PC-9 (cell line): ENCODE data around the gene TEX55. TPM values are rescaled to one million over a fixed set of nuclear protein-coding genes. Genes with fewer than 3 reads are reported as not detected.

Experiments used
- BruUV-seq: library from RNA; stranded (reverse); fragments of 400-500 nt; replicated peaks from 2 replicates; lab custom pipeline; 2021; lab: Mats Ljungman, UMichigan
- CTCF ChIA-PET: fragments of 300-600 bp; sonication (Branson Sonifier 250); formaldehyde crosslinking; loops from one replicate; lab custom pipeline; 2022; ENCODE audit warnings: antibody characterized with exemption; lab: Charles Lee
- POLR2A ChIA-PET: fragments of 300-600 bp; sonication (Branson Sonifier 250); formaldehyde crosslinking; loops from one replicate; lab custom pipeline; 2022; ENCODE audit warnings: antibody characterized with exemption; ENCODE audit not compliant: unreplicated experiment; lab: Charles Lee
- DNase-seq, 2 experiments: peaks; one replicate each; pipeline versions ENCODE4 v3.0.0 to v3.0.0-alpha.2; 2015 to 2022; ENCODE audit warnings: mixed read lengths in 1 of 2
- H2AFZ ChIP-seq: fragments of 200-600 bp; sonication (generic); 2 replicates; pipeline ENCODE4 v1.8.1; 2017; ENCODE audit warnings: antibody characterized with exemption
- H3F3A ChIP-seq: fragments of 200-600 bp; sonication (generic); 2 replicates; pipeline ENCODE4 v1.8.1; 2017; ENCODE audit warnings: antibody characterized with exemption, mild to moderate bottlenecking, low read depth; ENCODE audit not compliant: insufficient read depth
- H3K27ac ChIP-seq: fragments of 200-600 bp; sonication (generic); 2 replicates; pipeline ENCODE4 v1.6.1; 2016; ENCODE audit warnings: mixed run types
- H3K27me3 ChIP-seq: fragments of 200-600 bp; sonication (generic); 2 replicates; pipeline ENCODE4 v1.6.1; 2016; ENCODE audit warnings: low read depth, mixed run types; ENCODE audit not compliant: insufficient read depth
- H3K36me3 ChIP-seq: fragments of 200-600 bp; sonication (generic); 2 replicates; pipeline ENCODE4 v1.6.1; 2016; ENCODE audit warnings: low read depth, mixed run types
- H3K4me1 ChIP-seq: fragments of 200-600 bp; sonication (generic); replicated peaks from 2 replicates; pipeline ENCODE4 v1.6.1; 2016; ENCODE audit warnings: mixed run types; ENCODE audit not compliant: insufficient read depth
- H3K4me2 ChIP-seq: fragments of 200-600 bp; sonication (generic); 2 replicates; pipeline ENCODE4 v1.6.1; 2017; ENCODE audit warnings: mixed run types
- H3K4me3 ChIP-seq: fragments of 200-600 bp; sonication (generic); 2 replicates; pipeline ENCODE4 v1.6.1; 2016; ENCODE audit warnings: mixed run types
- H3K79me2 ChIP-seq: fragments of 200-600 bp; sonication (generic); 2 replicates; pipeline ENCODE4 v1.6.1; 2017; ENCODE audit warnings: low read depth, mixed run types
- H3K9me2 ChIP-seq: fragments of 200-600 bp; sonication (generic); 2 replicates; pipeline ENCODE4 v1.8.1; 2017; ENCODE audit warnings: mild to moderate bottlenecking; ENCODE audit not compliant: insufficient read depth
- H3K9me3 ChIP-seq: fragments of 200-600 bp; sonication (generic); 2 replicates; pipeline ENCODE4 v1.8.1; 2016; ENCODE audit warnings: low read depth; ENCODE audit not compliant: insufficient read depth
- H4K20me1 ChIP-seq: fragments of 200-600 bp; sonication (generic); 2 replicates; pipeline ENCODE4 v1.8.1; 2017; ENCODE audit not compliant: insufficient read depth
- CTCF ChIP-seq: fragments of 200-600 bp; sonication (generic); conservative IDR thresholded peaks from 2 replicates; pipeline ENCODE4 v1.6.1; 2017; ENCODE audit warnings: mixed run types, antibody characterized with exemption, mild to moderate bottlenecking, moderate library complexity
- EZH2 ChIP-seq: fragments of 200-600 bp; sonication (generic); IDR thresholded peaks from 2 replicates; pipeline ENCODE4 v1.8.0; 2017; ENCODE audit warnings: antibody characterized with exemption, low read depth
- intact Hi-C: fragments of 100-400 bp; cut with micrococcal nuclease; formaldehyde crosslinking; loops from one replicate; pipeline ENCODE4 v1.10.0; 2022; ENCODE audit not compliant: unreplicated experiment
- total RNA-seq: library from RNA; stranded (reverse); gene quantifications from 2 replicates; pipeline ENCODE4 v1.2.3, GENCODE V29; 2021

The TEX55 gene
- total RNA-seq, 1 experiment from 2014 or later: not detected

GRCh38 chr3:119148493-119149180 lies 2.7 kb downstream of the TEX55 start:
- peaks cover 18% of the 10 kb centered on the region; the same call in 1 of the 2 replicates for H3K4me1 ChIP-seq
- no peak overlapping the region for H3K4me2 ChIP-seq
- H3K4me3 ChIP-seq: no peak overlapping the region
- DNase-seq: peak in 1 of 2 experiments; percentile 56
- no peaks in the 10 kb centered on the region for H4K20me1 ChIP-seq
- peaks cover 3% of the 10 kb centered on the region for H3F3A ChIP-seq
- H3K9me2 ChIP-seq: no peaks in the 10 kb centered on the region; the same call in 1 of the 2 replicates
- no TSS peak for BruUV-seq
- ChIA-PET CTCF (no interaction called here), POLR2A (no interaction called here)
- no peak overlapping the region for H2AFZ ChIP-seq
- 0 out of 2 replicates have a peak overlapping the region, but pooled peaks have one; percentile 2 for H3K27ac ChIP-seq
- H3K27me3 ChIP-seq: no peaks in the 10 kb centered on the region
- no peaks in the 10 kb centered on the region; the same call in 1 of the 2 replicates for H3K9me3 ChIP-seq
- intact Hi-C loops: loop anchor here (10.0 kb wide), 1 partner anchor 236 kb away; no protein-coding TSS in a partner anchor
- no peaks in the 10 kb centered on the region for H3K36me3 ChIP-seq
- TF ChIP-seq EZH2 (no peak), CTCF (no peak)
- H3K79me2 ChIP-seq: no peaks in the 10 kb centered on the region

- POLR2A ChIA-PET: no interaction called here
- Histone ChIP-seq H3K79me2 (no peaks in the 10 kb centered on the region), H4K20me1 (no peaks in the 10 kb centered on the region), H3K4me3 (no peak overlapping the region), H3K4me1 (peaks cover 18% of the 10 kb centered on the region; the same call in 1 of the 2 replicates), H3K9me2 (no peaks in the 10 kb centered on the region; the same call in 1 of the 2 replicates), H2AFZ (no peak overlapping the region; the same call in 1 of the 2 replicates), H3K9me3 (no peaks in the 10 kb centered on the region; the same call in 1 of the 2 replicates), H3K27me3 (no peaks in the 10 kb centered on the region), H3F3A (peaks cover 3% of the 10 kb centered on the region), H3K36me3 (no peaks in the 10 kb centered on the region), H3K27ac (no peak overlapping the region), H3K4me2 (no peak overlapping the region)
- no TSS peak for BruUV-seq
- CTCF ChIA-PET: no interaction called here
- intact Hi-C loops: loop anchor here (10.0 kb wide), 1 partner anchor 235 kb away; no protein-coding TSS in a partner anchor
- no peak for DNase-seq
- TF ChIP-seq CTCF (no peak), EZH2 (no peak)
These were observed 3.5 kb downstream of the TEX55 start for GRCh38 chr3:119149484-119149883.

GRCh38 chr3:119156868-119157267 lies 10.9 kb downstream of the TEX55 start:
- TF ChIP-seq EZH2 (no peak), CTCF (no peak)
- Histone ChIP-seq H3K27me3 (no peaks in the 10 kb centered on the region), H4K20me1 (no peaks in the 10 kb centered on the region), H3K27ac (no peak overlapping the region), H3K4me3 (no peak overlapping the region), H3K36me3 (no peaks in the 10 kb centered on the region), H3K9me3 (no peaks in the 10 kb centered on the region; the same call in 1 of the 2 replicates), H3K79me2 (no peaks in the 10 kb centered on the region), H3K4me1 (peaks cover 27% of the 10 kb centered on the region), H3K9me2 (no peaks in the 10 kb centered on the region), H3F3A (peaks cover 12% of the 10 kb centered on the region; the same call in 1 of the 2 replicates), H2AFZ (no peak overlapping the region), H3K4me2 (no peak overlapping the region)
- ChIA-PET CTCF (interaction anchor here (0.6 to 0.7 kb wide), 3 partner anchors 15 to 84 kb away, joined by 3 to 7 read pairs (median 3); no protein-coding TSS in a partner anchor), POLR2A (no interaction called here)
- BruUV-seq: no TSS peak
- DNase-seq: no peak
- intact Hi-C loops: loop anchor here (5.0 kb wide), 1 partner anchor 40 kb away; no protein-coding TSS in a partner anchor
